Ishikawa (cell line): ENCODE data around the gene FSTL4.
A peak's percentile ranks its signal among the peaks of the same experiment; 100 is the strongest.

ENCODE experiments used
- CEBPB ChIP-seq: IDR thresholded peaks from 2 replicates; pipeline ENCODE4 v1.6.1; 2012
- CREB1 ChIP-seq: IDR thresholded peaks from 2 replicates; pipeline ENCODE4 v1.6.1; 2012; ENCODE audit warnings: low read depth
- EGR1 ChIP-seq: IDR thresholded peaks from 2 replicates; pipeline ENCODE4 v1.6.1; 2012
- EP300 ChIP-seq: IDR thresholded peaks from 2 replicates; pipeline ENCODE4 v1.6.1; 2012; ENCODE audit warnings: borderline replicate concordance
- FOXM1 ChIP-seq: IDR thresholded peaks from 2 replicates; pipeline ENCODE4 v1.6.1; 2012; ENCODE audit warnings: low read depth, borderline replicate concordance
- MAX ChIP-seq: IDR thresholded peaks from 2 replicates; pipeline ENCODE4 v1.6.1; 2012
- NFIC ChIP-seq: IDR thresholded peaks from 2 replicates; pipeline ENCODE4 v1.6.1; 2012
- RAD21 ChIP-seq: IDR thresholded peaks from 2 replicates; pipeline ENCODE4 v1.6.1; 2012; ENCODE audit warnings: low read depth
- REST ChIP-seq: IDR thresholded peaks from 2 replicates; pipeline ENCODE4 v1.6.1; 2012; ENCODE audit warnings: low read depth, mild to moderate bottlenecking
- TAF1 ChIP-seq: IDR thresholded peaks from 2 replicates; pipeline ENCODE4 v1.6.1; 2012; ENCODE audit warnings: low read depth, mild to moderate bottlenecking
- TCF12 ChIP-seq: IDR thresholded peaks from 2 replicates; pipeline ENCODE4 v1.6.1; 2012; ENCODE audit warnings: low read depth
- TEAD4 ChIP-seq: IDR thresholded peaks from 2 replicates; pipeline ENCODE4 v1.6.1; 2012
- USF1 ChIP-seq: IDR thresholded peaks from 2 replicates; pipeline ENCODE4 v1.6.1; 2012
- YY1 ChIP-seq: IDR thresholded peaks from 2 replicates; pipeline ENCODE4 v1.6.1; 2012; ENCODE audit warnings: low read depth
- ZBTB7A ChIP-seq: IDR thresholded peaks from 2 replicates; pipeline ENCODE4 v1.6.1; 2012; ENCODE audit warnings: low read depth

The FSTL4 gene

GRCh38 chr5:133400831-133401351, 211.4 kb downstream of the FSTL4 start:
- TF ChIP-seq ZBTB7A (peak; percentile 98), TAF1 (no peak), NFIC (peak; percentile 61), TEAD4 (0 out of 2 replicates have a peak, but pooled peaks have one; percentile 20), YY1 (no peak), RAD21 (no peak), REST (no peak)

- TF ChIP-seq CREB1 (no peak), REST (no peak), NFIC (no peak), TCF12 (no peak), TAF1 (no peak), CEBPB (no peak), EGR1 (no peak), YY1 (no peak), ZBTB7A (no peak), MAX (no peak), RAD21 (no peak)
Measured at GRCh38 chr5:133400120-133400519, 212.2 kb downstream of the FSTL4 start.

GRCh38 chr5:133399247-133399891, 213.0 kb downstream of the FSTL4 start:
- no peak for TF ChIP-seq FOXM1

- TF ChIP-seq ZBTB7A, result no peak
- TF ChIP-seq NFIC, result no peak
- no peak for TF ChIP-seq CEBPB
- no peak for TF ChIP-seq TAF1
- TF ChIP-seq YY1, result no peak
- TF ChIP-seq REST, result no peak
- TF ChIP-seq TCF12, result no peak
- TF ChIP-seq EGR1, result no peak
- TF ChIP-seq RAD21, result no peak
- no peak for TF ChIP-seq CREB1
- no peak for TF ChIP-seq EP300
- no peak for TF ChIP-seq USF1
- no peak for TF ChIP-seq MAX
- TF ChIP-seq TEAD4, result no peak
- no peak for TF ChIP-seq FOXM1
Measured at GRCh38 chr5:133398646-133399101, 213.7 kb downstream of the FSTL4 start.

GRCh38 chr5:133397990-133398645, 214.2 kb downstream of the FSTL4 start:
- TF ChIP-seq CREB1, result no peak
- TF ChIP-seq FOXM1, result no peak
- TF ChIP-seq EP300, result no peak
- TF ChIP-seq TEAD4, result no peak
- TF ChIP-seq NFIC, result no peak
- TF ChIP-seq CEBPB, result no peak
- no peak for TF ChIP-seq TCF12
- TF ChIP-seq MAX, result no peak
- TF ChIP-seq ZBTB7A, result no peak
- no peak for TF ChIP-seq TAF1
- TF ChIP-seq EGR1, result no peak
- TF ChIP-seq USF1, result no peak
- no peak for TF ChIP-seq REST
- TF ChIP-seq YY1, result no peak
- no peak for TF ChIP-seq RAD21
